NT2/D1 (cell line): ENCODE measurements around the gene CCDC91.

Source experiments
- SUZ12 ChIP-seq: IDR thresholded peaks from 2 replicates; pipeline ENCODE4 v1.6.1; 2011; ENCODE audit not compliant: insufficient read length, insufficient read depth; ENCODE audit errors: extremely low read depth
- YY1 ChIP-seq: IDR thresholded peaks from 2 replicates; pipeline ENCODE4 v1.6.1; 2011; ENCODE audit not compliant: insufficient read length, insufficient read depth
- ZNF274 ChIP-seq: IDR thresholded peaks from 2 replicates; pipeline ENCODE4 v1.6.1; 2011; ENCODE audit warnings: mild to moderate bottlenecking, low read depth, low read length

DNA sequence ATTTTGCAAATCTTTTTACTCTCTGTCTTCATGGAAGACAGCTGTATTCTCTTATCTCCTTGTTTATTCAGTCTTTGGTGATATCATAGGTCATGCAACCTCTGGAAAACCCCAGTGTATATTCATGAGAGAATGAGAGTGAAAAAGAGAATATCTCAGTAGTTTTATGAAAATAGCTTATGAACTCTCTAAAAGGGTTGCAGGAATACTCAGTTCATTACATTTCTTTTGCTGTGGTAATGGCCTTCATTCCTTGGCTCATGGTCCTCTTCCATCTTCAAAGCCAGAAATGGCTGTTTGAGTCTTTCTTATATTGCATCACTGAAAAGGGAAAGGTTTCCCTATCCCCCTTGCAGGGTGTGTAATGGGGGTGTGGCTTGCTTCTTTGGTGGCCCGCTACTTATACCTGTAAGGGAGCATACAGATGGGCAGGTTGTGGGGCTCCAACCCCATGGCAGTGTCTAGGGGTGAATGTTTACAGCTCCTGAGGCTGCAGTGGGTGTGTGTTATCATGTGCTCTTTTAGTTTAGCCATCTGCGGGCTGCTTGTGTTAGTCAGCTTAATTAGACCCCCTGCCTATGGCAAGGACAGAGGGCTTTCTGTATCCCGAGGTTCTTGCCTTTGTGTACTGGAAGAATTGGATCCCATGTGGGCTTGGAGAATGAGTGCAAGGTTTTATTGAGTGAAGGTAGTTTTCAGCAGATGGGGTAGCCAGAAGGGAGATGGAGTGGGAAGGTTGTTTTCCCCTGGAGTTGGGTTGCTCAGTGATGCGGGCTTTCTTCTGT, 150.2 kb downstream of the CCDC91 start:
- TF ChIP-seq YY1 (no peak), ZNF274 (no peak), SUZ12 (no peak)
